B cell (primary cell): Measurements from ENCODE around the gene PLEKHJ1.

Experiments
- EZH2 ChIP-seq: IDR thresholded peaks from 2 replicates; pipeline ENCODE4 v1.6.1; 2012; ENCODE audit warnings: borderline replicate concordance, low read depth, mild to moderate bottlenecking, moderate library complexity, low read length; ENCODE audit not compliant: insufficient read depth, poor library complexity, severe bottlenecking
- TF ChIP-seq, protein P1 (sequence below): fragments of 200-600 bp; IDR thresholded peaks from one replicate; pipeline ENCODE4 v1.8.0; 2022; ENCODE audit warnings: antibody characterized with exemption, mild to moderate bottlenecking

DNA sequence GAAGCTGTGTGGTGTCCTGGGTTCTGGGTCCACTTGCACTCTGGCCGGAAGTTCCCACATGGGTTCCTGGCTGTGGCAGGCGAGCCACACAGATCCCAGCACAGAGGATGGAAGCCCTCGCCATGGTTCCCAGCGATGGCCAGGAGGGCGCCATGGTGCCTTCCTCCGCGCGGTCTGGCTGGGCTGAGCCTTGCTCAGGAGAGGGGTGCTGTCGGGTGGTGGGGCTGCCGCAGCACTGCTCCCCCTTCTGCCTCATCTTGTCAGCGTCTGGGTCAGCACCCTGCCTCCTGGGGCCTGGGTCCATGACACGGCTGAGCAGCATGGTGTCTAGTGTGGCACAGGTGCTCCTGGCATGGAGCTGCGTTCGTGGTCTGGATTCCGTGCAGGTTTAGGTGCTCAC is 38.9 kb downstream of the PLEKHJ1 start:
- TF ChIP-seq, protein P1, sequence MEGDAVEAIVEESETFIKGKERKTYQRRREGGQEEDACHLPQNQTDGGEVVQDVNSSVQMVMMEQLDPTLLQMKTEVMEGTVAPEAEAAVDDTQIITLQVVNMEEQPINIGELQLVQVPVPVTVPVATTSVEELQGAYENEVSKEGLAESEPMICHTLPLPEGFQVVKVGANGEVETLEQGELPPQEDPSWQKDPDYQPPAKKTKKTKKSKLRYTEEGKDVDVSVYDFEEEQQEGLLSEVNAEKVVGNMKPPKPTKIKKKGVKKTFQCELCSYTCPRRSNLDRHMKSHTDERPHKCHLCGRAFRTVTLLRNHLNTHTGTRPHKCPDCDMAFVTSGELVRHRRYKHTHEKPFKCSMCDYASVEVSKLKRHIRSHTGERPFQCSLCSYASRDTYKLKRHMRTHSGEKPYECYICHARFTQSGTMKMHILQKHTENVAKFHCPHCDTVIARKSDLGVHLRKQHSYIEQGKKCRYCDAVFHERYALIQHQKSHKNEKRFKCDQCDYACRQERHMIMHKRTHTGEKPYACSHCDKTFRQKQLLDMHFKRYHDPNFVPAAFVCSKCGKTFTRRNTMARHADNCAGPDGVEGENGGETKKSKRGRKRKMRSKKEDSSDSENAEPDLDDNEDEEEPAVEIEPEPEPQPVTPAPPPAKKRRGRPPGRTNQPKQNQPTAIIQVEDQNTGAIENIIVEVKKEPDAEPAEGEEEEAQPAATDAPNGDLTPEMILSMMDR, result no peak
- TF ChIP-seq EZH2, result no peak
